HL-60 (cell line): ENCODE data around the gene TMEM100.

Experiments
- CTCF ChIP-seq: IDR thresholded peaks from one replicate; pipeline ENCODE4 v1.5.1; 2011; ENCODE audit warnings: low read length, control low read depth, inconsistent platforms; ENCODE audit not compliant: insufficient read depth
- GABPA ChIP-seq: IDR thresholded peaks from 2 replicates; pipeline ENCODE4 v1.6.1; 2012; ENCODE audit warnings: low read depth
- POLR2AphosphoS5 ChIP-seq: IDR thresholded peaks from 2 replicates; pipeline ENCODE4 v1.6.1; 2012; ENCODE audit warnings: low read depth
- REST ChIP-seq: IDR thresholded peaks from 2 replicates; pipeline ENCODE4 v1.6.1; 2012; ENCODE audit warnings: low read depth; ENCODE audit not compliant: insufficient replicate concordance
- SPI1 ChIP-seq: IDR thresholded peaks from 2 replicates; pipeline ENCODE4 v1.6.1; 2012; ENCODE audit warnings: low read depth, mild to moderate bottlenecking, borderline replicate concordance

GRCh38 chr17:55688057-55688456 is 34.6 kb downstream of the TMEM100 start:
- TF ChIP-seq CTCF (no peak), GABPA (no peak), REST (no peak), POLR2AphosphoS5 (no peak), SPI1 (no peak)
